SH-SY5Y (cell line): ENCODE measurements around the gene GNG13.

Experiments
- GATA2 ChIP-seq: IDR thresholded peaks from 2 replicates; pipeline ENCODE4 v1.6.1; 2011; ENCODE audit warnings: mild to moderate bottlenecking, low read depth, low read length
- GATA3 ChIP-seq: IDR thresholded peaks from 2 replicates; pipeline ENCODE4 v1.6.1; 2011; ENCODE audit warnings: low read depth, mild to moderate bottlenecking, low read length, moderate library complexity

GRCh38 chr16:842711-843560 lies 42.4 kb upstream of the GNG13 start:
- no peak for TF ChIP-seq GATA2
- TF ChIP-seq GATA3 = no peak
